GM18498 (cell line): ENCODE data around the gene KLK13.

Experiments used
- ATAC-seq: cut with Tn5 transposase; IDR thresholded peaks from one replicate; pipeline ENCODE4 v1.9.1; 2021; ENCODE audit warnings: mild to moderate bottlenecking, moderate library complexity; ENCODE audit not compliant: unreplicated experiment

Gene KLK13

GRCh38 chr19:51093101-51093500 is 28.2 kb upstream of the KLK13 start:
- ATAC-seq: no peak

GRCh38 chr19:51091895-51092873 is 27.3 kb upstream of the KLK13 start:
- no peak for ATAC-seq

- no peak for ATAC-seq
Measured at GRCh38 chr19:51091126-51091525, 26.2 kb upstream of the KLK13 start.

GRCh38 chr19:51090471-51090870 is 25.6 kb upstream of the KLK13 start:
- no peak for ATAC-seq

- no peak for ATAC-seq
Measured at GRCh38 chr19:51089786-51090185, 24.9 kb upstream of the KLK13 start.

GRCh38 chr19:51086153-51086850 is 21.4 kb upstream of the KLK13 start:
- no peak for ATAC-seq

GRCh38 chr19:51084505-51084904 is 19.6 kb upstream of the KLK13 start:
- ATAC-seq: no peak

- no peak for ATAC-seq
Measured at GRCh38 chr19:51083783-51084182, 18.9 kb upstream of the KLK13 start.

- no peak for ATAC-seq
Measured at GRCh38 chr19:51083181-51083580, 18.3 kb upstream of the KLK13 start.

- no peak for ATAC-seq
Measured at GRCh38 chr19:51082611-51083010, 17.7 kb upstream of the KLK13 start, which contains the start of gene KLK14. KLK14 (minus strand) TSS chr19:51082887; CDS start chr19:51082614, 273 bp downstream.

GRCh38 chr19:51081476-51081875 is 16.6 kb upstream of the KLK13 start:
- no peak for ATAC-seq

- ATAC-seq: no peak
Measured at GRCh38 chr19:51079481-51080110, 14.7 kb upstream of the KLK13 start.

- no peak for ATAC-seq
Measured at GRCh38 chr19:51078731-51079130, 13.8 kb upstream of the KLK13 start.

- no peak for ATAC-seq
Measured at GRCh38 chr19:51078104-51078503, 13.2 kb upstream of the KLK13 start.

- no peak for ATAC-seq
Measured at GRCh38 chr19:51076631-51077213, 11.8 kb upstream of the KLK13 start.

- ATAC-seq: no peak
Measured at GRCh38 chr19:51075998-51076397, 11.1 kb upstream of the KLK13 start.

GRCh38 chr19:51071095-51071405 is 6.2 kb upstream of the KLK13 start:
- no peak for ATAC-seq

- no peak for ATAC-seq
Measured at GRCh38 chr19:51070334-51071094, 5.6 kb upstream of the KLK13 start.

- no peak for ATAC-seq
Measured at GRCh38 chr19:51066393-51067186, 1.7 kb upstream of the KLK13 start.
